Tibial artery (tissue), 4 donors: ENCODE results near the gene CACNA2D2.

Source experiments
- DNase-seq, 2 donors: peaks; one replicate each; pipeline ENCODE4 v3.0.0-alpha.2; 2019
- H3K27ac ChIP-seq, 2 donors: fragments of 200-600 bp; sonication (generic) in 1 of 2; 1 replicate in 1 of 2; 2 replicates in 1 of 2; pipeline ENCODE4 v1.5.1; 2018 to 2019; ENCODE audit warnings: mild to moderate bottlenecking in 1 of 2
- H3K27me3 ChIP-seq, 2 donors: fragments of 200-600 bp; sonication (generic) in 1 of 2; one replicate each; pipeline versions ENCODE4 v1.5.1 to v1.6.0; 2016 to 2019
- H3K36me3 ChIP-seq, 3 donors: fragments of 200-600 bp; sonication (generic) in 2 of 3; one replicate each; pipeline ENCODE4 v1.5.1; 2016 to 2019; ENCODE audit warnings: mild to moderate bottlenecking in 2 of 3
- H3K4me1 ChIP-seq, 4 donors: fragments of 200-600 bp; sonication (generic) in 2 of 4; 1 replicate in 3 of 4; 2 replicates in 1 of 4; pipeline ENCODE4 v1.5.1; 2016 to 2019
- H3K4me3 ChIP-seq, 2 donors: fragments of 200-600 bp; sonication (generic) in 1 of 2; 1 replicate in 1 of 2; 2 replicates in 1 of 2; pipeline ENCODE4 v1.5.1; 2018 to 2019; ENCODE audit warnings: mild to moderate bottlenecking in 2 of 2
- H3K9me3 ChIP-seq, 3 donors: fragments of 200-600 bp; sonication (generic) in 1 of 3; one replicate each; pipeline ENCODE4 v1.5.1; 2016 to 2019
- CTCF ChIP-seq, 2 experiments: fragments of 200-600 bp in 1 of 2; fragments of 450-650 bp in 1 of 2; IDR thresholded peaks; one replicate each; pipeline ENCODE4 v1.5.1; 2017 to 2019; ENCODE audit warnings: antibody characterized with exemption in 2 of 2, mild to moderate bottlenecking in 1 of 2, moderate library complexity in 1 of 2
- intact Hi-C: fragments of 100-400 bp; cut with DNase I; formaldehyde crosslinking; loops from one replicate; pipeline ENCODE4 v1.15.0; 2023; ENCODE audit warnings: low total_unique reads

CACNA2D2 gene

GRCh38 chr3:50549226-50549625 lies 45.8 kb upstream of the CACNA2D2 start:
- DNase-seq: no peak
- Histone ChIP-seq H3K4me3 (no peak overlapping the region), H3K36me3 (no peaks in the 10 kb centered on the region), H3K9me3 (no peaks in the 10 kb centered on the region), H3K4me1 (no peaks in the 10 kb centered on the region), H3K27ac (no peak overlapping the region), H3K27me3 (no peaks in the 10 kb centered on the region)
- no peak for TF ChIP-seq CTCF (IDR thresholded peaks at IDR 0.05)
- intact Hi-C loops: no loop called here

- no peak overlapping the region for H3K27ac ChIP-seq
- no peaks in the 10 kb centered on the region for H3K9me3 ChIP-seq
- TF ChIP-seq CTCF (IDR thresholded peaks at IDR 0.05): no peak
- intact Hi-C loops: no loop called here
- H3K36me3 ChIP-seq: no peaks in the 10 kb centered on the region
- H3K4me1 ChIP-seq: no peaks in the 10 kb centered on the region
- H3K27me3 ChIP-seq: peaks cover 0 to 2% of the 10 kb centered on the region in 2 donors
- no peak overlapping the region for H3K4me3 ChIP-seq
- DNase-seq: no peak
These were observed 42.3 kb upstream of the CACNA2D2 start for GRCh38 chr3:50545781-50546180.

- Histone ChIP-seq H3K9me3 (no peaks in the 10 kb centered on the region), H3K27me3 (peaks cover 0 to 5% of the 10 kb centered on the region in 2 donors), H3K27ac (no peak overlapping the region), H3K4me1 (no peaks in the 10 kb centered on the region), H3K36me3 (no peaks in the 10 kb centered on the region), H3K4me3 (no peak overlapping the region)
- peak; percentile 86 to 89 for TF ChIP-seq CTCF (IDR thresholded peaks at IDR 0.05)
- intact Hi-C loops: loop anchor here (2.0 to 5.0 kb wide), 2 partner anchors 106 to 195 kb away; partner anchors contain the start of gene ZMYND10
- peak; percentile 68 to 80 for DNase-seq
These were observed 39.0 kb upstream of the CACNA2D2 start for GRCh38 chr3:50542177-50543034.

- intact Hi-C loops: loop anchor here (5.0 kb wide), 1 partner anchor 192 kb away; the partner anchor contains the start of gene ZMYND10
- Histone ChIP-seq H3K4me3 (no peak overlapping the region), H3K36me3 (no peaks in the 10 kb centered on the region), H3K27ac (no peak overlapping the region), H3K9me3 (no peaks in the 10 kb centered on the region), H3K27me3 (peaks cover 0 to 11% of the 10 kb centered on the region in 2 donors), H3K4me1 (no peaks in the 10 kb centered on the region)
- TF ChIP-seq CTCF (IDR thresholded peaks at IDR 0.05): no peak
- DNase-seq: no peak
These were observed 36.2 kb upstream of the CACNA2D2 start for GRCh38 chr3:50539356-50540286.

- no peak overlapping the region for H3K4me3 ChIP-seq
- H3K9me3 ChIP-seq: no peaks in the 10 kb centered on the region
- peaks cover 0 to 11% of the 10 kb centered on the region in 2 donors for H3K27me3 ChIP-seq
- TF ChIP-seq CTCF (IDR thresholded peaks at IDR 0.05): no peak
- H3K4me1 ChIP-seq: peaks cover 0 to 3% (median 3%) of the 10 kb centered on the region in 4 donors
- DNase-seq: no peak
- intact Hi-C loops: no loop called here
- no peak overlapping the region for H3K27ac ChIP-seq
- no peaks in the 10 kb centered on the region for H3K36me3 ChIP-seq
These were observed 34.1 kb upstream of the CACNA2D2 start for GRCh38 chr3:50537421-50538129.
